OCI-LY7 (cell line): ENCODE data around the gene PHACTR2. TPM values are rescaled to one million over a fixed set of nuclear protein-coding genes. Genes with fewer than 3 reads are reported as not detected.
"Not testable (repeated sequence)": the region's sequence is repeated elsewhere in the genome, so short reads cannot be mapped to it uniquely, and the experiment has no call there.

Experiments
- BruUV-seq: library from RNA; stranded (reverse); fragments of 400-500 nt; replicated peaks from 2 replicates; lab custom pipeline; 2021; lab: Mats Ljungman, UMichigan
- CTCF ChIA-PET: fragments of 300-600 bp; sonication (Branson Sonifier 250); formaldehyde crosslinking; loops from one replicate; lab custom pipeline; 2022; ENCODE audit warnings: antibody characterized with exemption; ENCODE audit not compliant: unreplicated experiment; lab: Charles Lee
- POLR2A ChIA-PET: fragments of 300-600 bp; sonication (Branson Sonifier 250); formaldehyde crosslinking; loops from one replicate; lab custom pipeline; 2022; ENCODE audit warnings: antibody characterized with exemption; lab: Charles Lee
- DNase-seq: peaks from one replicate; pipeline ENCODE4 v3.0.0-alpha.2; 2015; ENCODE audit warnings: low spot score
- H2AFZ ChIP-seq: fragments of 200-600 bp; sonication (generic), shearing (Covaris generic); 2 replicates; pipeline ENCODE4 v1.6.1; 2014; ENCODE audit warnings: mild to moderate bottlenecking, antibody characterized with exemption, low read length, moderate library complexity
- H3K27ac ChIP-seq: fragments of 200-600 bp; sonication (generic); 2 replicates; pipeline ENCODE4 v1.5.1; 2014; ENCODE audit warnings: mixed run types, low read depth, mild to moderate bottlenecking, moderate library complexity, low read length, inconsistent platforms; ENCODE audit not compliant: poor library complexity, severe bottlenecking
- H3K36me3 ChIP-seq: fragments of 200-600 bp; sonication (generic); 2 replicates; pipeline ENCODE4 v1.6.1; 2014; ENCODE audit warnings: mild to moderate bottlenecking, antibody characterized with exemption, low read length, moderate library complexity, mixed read lengths; ENCODE audit not compliant: insufficient read depth
- H3K4me1 ChIP-seq: fragments of 200-600 bp; sonication (generic); 2 replicates; pipeline ENCODE4 v1.5.1; 2014; ENCODE audit warnings: mild to moderate bottlenecking, low read length; ENCODE audit not compliant: insufficient read depth, poor library complexity, severe bottlenecking
- H3K4me2 ChIP-seq: fragments of 200-600 bp; sonication (generic); 2 replicates; pipeline ENCODE4 v1.6.1; 2014; ENCODE audit warnings: mild to moderate bottlenecking, low read length
- H3K4me3 ChIP-seq: fragments of 200-600 bp; sonication (generic); 2 replicates; pipeline ENCODE4 v1.5.1; 2014; ENCODE audit warnings: mild to moderate bottlenecking, low read depth, low read length; ENCODE audit not compliant: poor library complexity, severe bottlenecking
- H3K79me2 ChIP-seq: fragments of 200-600 bp; sonication (generic); 2 replicates; pipeline ENCODE4 v1.6.1; 2016; ENCODE audit warnings: low read depth, mild to moderate bottlenecking, low read length, moderate library complexity, mixed read lengths; ENCODE audit not compliant: insufficient read depth
- H3K9me2 ChIP-seq: fragments of 200-600 bp; sonication (generic); 2 replicates; pipeline ENCODE4 v1.6.1; 2016; ENCODE audit warnings: mild to moderate bottlenecking, low read length, mixed read lengths; ENCODE audit not compliant: insufficient read depth
- H3K9me3 ChIP-seq: fragments of 200-600 bp; sonication (generic); 2 replicates; pipeline ENCODE4 v1.6.1; 2014; ENCODE audit warnings: mild to moderate bottlenecking, mixed run types, low read length, mixed read lengths
- H4K20me1 ChIP-seq: fragments of 200-600 bp; sonication (generic); 2 replicates; pipeline ENCODE4 v1.6.1; 2014; ENCODE audit warnings: mild to moderate bottlenecking, antibody characterized with exemption, low read length, moderate library complexity, mixed read lengths; ENCODE audit not compliant: insufficient read depth
- CTCF ChIP-seq: fragments of 200-600 bp; sonication (generic); conservative IDR thresholded peaks from 2 replicates; pipeline ENCODE4 v1.5.1; 2014; ENCODE audit warnings: mild to moderate bottlenecking, antibody characterized with exemption, low read length, moderate library complexity, mixed read lengths
- EZH2phosphoT487 ChIP-seq: fragments of 200-600 bp; sonication (generic); IDR thresholded peaks from 2 replicates; pipeline ENCODE4 v1.6.1; 2018; ENCODE audit warnings: low read depth, borderline replicate concordance, mild to moderate bottlenecking, mixed run types, antibody characterized with exemption, low read length, moderate library complexity, mixed read lengths
- intact Hi-C: fragments of 100-400 bp; cut with micrococcal nuclease; formaldehyde crosslinking; loops from one replicate; pipeline ENCODE4 v1.10.0; 2022; ENCODE audit not compliant: unreplicated experiment
- total RNA-seq, 2 experiments: library from RNA; depleted of rRNA in 1 of 2; stranded (reverse); fragments of >200 nt in 1 of 2; shearing (Covaris generic) in 1 of 2; gene quantifications; 2 replicates each; pipeline ENCODE4 v1.2.3, GENCODE V29; 2014 to 2022

PHACTR2 gene
- total RNA-seq, 2 experiments from 2014 or later = 0.06 to 5.4 TPM

DNA sequence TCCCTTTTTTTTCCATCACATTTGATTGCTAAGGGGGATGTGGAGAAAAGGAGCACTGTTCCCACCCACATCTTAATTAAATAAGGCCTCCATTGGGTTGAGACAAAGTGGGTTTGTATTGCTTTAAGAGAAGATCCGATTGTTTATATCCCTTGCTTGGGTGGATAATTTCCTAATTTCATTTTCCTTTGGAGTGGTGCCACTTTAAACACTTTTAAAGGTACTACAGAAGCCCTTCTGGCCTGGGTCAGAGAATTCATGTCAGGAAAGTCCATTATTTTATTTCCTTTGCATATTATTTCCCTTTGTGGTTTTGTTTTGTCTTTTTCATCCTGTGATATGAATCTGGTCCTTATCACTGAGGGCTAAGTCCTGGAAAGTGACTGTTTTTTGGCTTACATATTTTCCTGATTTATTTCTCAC is 56.9 kb downstream of the PHACTR2 start:
- no peak overlapping the region for H2AFZ ChIP-seq
- no peak for DNase-seq
- no peaks in the 10 kb centered on the region for H3K9me2 ChIP-seq
- no peaks in the 10 kb centered on the region for H3K9me3 ChIP-seq
- no peaks in the 10 kb centered on the region for H3K36me3 ChIP-seq
- no peak overlapping the region for H3K27ac ChIP-seq
- H3K4me2 ChIP-seq = no peak overlapping the region
- intact Hi-C loops = no loop called here
- no TSS peak for BruUV-seq
- H4K20me1 ChIP-seq = no peaks in the 10 kb centered on the region
- H3K4me1 ChIP-seq = no peaks in the 10 kb centered on the region
- ChIA-PET CTCF (no interaction called here), POLR2A (no interaction called here)
- H3K4me3 ChIP-seq = no peak overlapping the region
- no peak for TF ChIP-seq CTCF
- no peak for TF ChIP-seq EZH2phosphoT487
- no peaks in the 10 kb centered on the region for H3K79me2 ChIP-seq

- H3K4me1 ChIP-seq, H3K9me3 ChIP-seq, BruUV-seq, H3K79me2 ChIP-seq, H2AFZ ChIP-seq, H3K27ac ChIP-seq, CTCF ChIA-PET, H3K4me2 ChIP-seq, DNase-seq, H3K4me3 ChIP-seq, POLR2A ChIA-PET, H4K20me1 ChIP-seq, H3K36me3 ChIP-seq, intact Hi-C loops, H3K9me2 ChIP-seq: not testable (repeated sequence)
Observed at GRCh38 chr6:143738072-143738690, 60.4 kb downstream of the PHACTR2 start.

- no peaks in the 10 kb centered on the region for H3K4me1 ChIP-seq
- no peaks in the 10 kb centered on the region for H4K20me1 ChIP-seq
- no peaks in the 10 kb centered on the region for H3K79me2 ChIP-seq
- no peak overlapping the region for H3K4me2 ChIP-seq
- H3K9me3 ChIP-seq = no peaks in the 10 kb centered on the region
- H3K36me3 ChIP-seq = no peaks in the 10 kb centered on the region
- POLR2A ChIA-PET = interaction anchor here (0.6 kb wide), 1 partner anchor 601 kb away, joined by 3 read pairs; no protein-coding TSS in a partner anchor
- TF ChIP-seq EZH2phosphoT487 = no peak
- no peak for TF ChIP-seq CTCF
- intact Hi-C loops = no loop called here
- no peak overlapping the region for H3K27ac ChIP-seq
- no peaks in the 10 kb centered on the region for H3K9me2 ChIP-seq
- H3K4me3 ChIP-seq = no peak overlapping the region
- H2AFZ ChIP-seq = no peak overlapping the region
- CTCF ChIA-PET = no interaction called here
- no peak for DNase-seq
- BruUV-seq = no TSS peak
Observed at GRCh38 chr6:143739341-143739851, 61.6 kb downstream of the PHACTR2 start.
